Trophoblast cell (in vitro differentiated cells and primary cell): ENCODE results near the gene RPL19.
A peak's percentile ranks its signal among the peaks of the same experiment; 100 is the strongest.

Source experiments
- DNase-seq, 2 donors: peaks; one replicate each; pipeline ENCODE4 v3.0.0-alpha.2; 2016
- H2AFZ ChIP-seq: 2 replicates; pipeline ENCODE4 v1.6.1; 2013; ENCODE audit warnings: low read length, moderate library complexity, mild to moderate bottlenecking; ENCODE audit not compliant: insufficient read depth, poor library complexity
- H2AK5ac ChIP-seq: 2 replicates; pipeline ENCODE4 v1.6.1; 2013; ENCODE audit warnings: mild to moderate bottlenecking, low read length
- H2BK120ac ChIP-seq: 2 replicates; pipeline ENCODE4 v1.6.1; 2013; ENCODE audit warnings: low read length, mild to moderate bottlenecking, moderate library complexity; ENCODE audit not compliant: insufficient read depth, poor library complexity
- H2BK12ac ChIP-seq: 2 replicates; pipeline ENCODE4 v1.6.1; 2013; ENCODE audit warnings: mild to moderate bottlenecking, low read length, moderate library complexity
- H2BK5ac ChIP-seq: 2 replicates; pipeline ENCODE4 v1.6.1; 2013; ENCODE audit warnings: low read length, low read depth, moderate library complexity, mild to moderate bottlenecking; ENCODE audit not compliant: poor library complexity
- H3K14ac ChIP-seq: 2 replicates; pipeline ENCODE4 v1.6.1; 2013; ENCODE audit warnings: mild to moderate bottlenecking, low read length
- H3K18ac ChIP-seq: 2 replicates; pipeline ENCODE4 v1.6.1; 2013; ENCODE audit warnings: mild to moderate bottlenecking, low read length
- H3K23ac ChIP-seq: 2 replicates; pipeline ENCODE4 v1.6.1; 2013; ENCODE audit warnings: low read length
- H3K27ac ChIP-seq: 2 replicates; pipeline ENCODE4 v1.5.1; 2013; ENCODE audit warnings: low read depth, mild to moderate bottlenecking, inconsistent platforms, low read length, moderate library complexity
- H3K27me3 ChIP-seq: 2 replicates; pipeline ENCODE4 v1.6.1; 2013; ENCODE audit warnings: inconsistent platforms, mild to moderate bottlenecking, low read length, moderate library complexity; ENCODE audit not compliant: insufficient read depth
- H3K36me3 ChIP-seq, 2 experiments: 1 replicate in 1 of 2; 2 replicates in 1 of 2; pipeline ENCODE4 v1.6.1; 2013; ENCODE audit warnings: low read length in 2 of 2, mild to moderate bottlenecking in 2 of 2, moderate library complexity in 1 of 2; ENCODE audit not compliant: insufficient read depth in 2 of 2, control insufficient read depth in 1 of 2
- H3K4ac ChIP-seq: 2 replicates; pipeline ENCODE4 v1.6.1; 2013; ENCODE audit warnings: low read depth, mild to moderate bottlenecking, low read length, moderate library complexity
- H3K4me1 ChIP-seq, 2 experiments: 1 replicate in 1 of 2; 2 replicates in 1 of 2; pipeline ENCODE4 v1.6.1; 2013; ENCODE audit warnings: low read length in 2 of 2, mild to moderate bottlenecking in 2 of 2, moderate library complexity in 1 of 2; ENCODE audit not compliant: insufficient read depth in 2 of 2, control insufficient read depth in 1 of 2
- H3K4me2 ChIP-seq: 2 replicates; pipeline ENCODE4 v1.6.1; 2013; ENCODE audit warnings: inconsistent platforms, mild to moderate bottlenecking, low read length, moderate library complexity
- H3K4me3 ChIP-seq: 2 replicates; pipeline ENCODE4 v1.5.1; 2013; ENCODE audit warnings: mild to moderate bottlenecking, low read depth, low read length, inconsistent platforms
- H3K79me1 ChIP-seq: one replicate; pipeline ENCODE4 v1.6.1; 2013; ENCODE audit warnings: low read length
- H3K79me2 ChIP-seq: 2 replicates; pipeline ENCODE4 v1.6.1; 2013; ENCODE audit warnings: low read length, mild to moderate bottlenecking; ENCODE audit not compliant: control insufficient read depth, insufficient read depth, poor library complexity
- H3K9ac ChIP-seq: 2 replicates; pipeline ENCODE4 v1.6.1; 2013; ENCODE audit warnings: mild to moderate bottlenecking, low read length
- H3K9me3 ChIP-seq: 2 replicates; pipeline ENCODE4 v1.6.1; 2013; ENCODE audit warnings: low read depth, mild to moderate bottlenecking, control low read depth, inconsistent platforms, low read length; ENCODE audit not compliant: insufficient read depth
- H4K12ac ChIP-seq: 2 replicates; pipeline ENCODE4 v1.6.1; 2013; ENCODE audit warnings: low read depth, mild to moderate bottlenecking, low read length, moderate library complexity
- H4K8ac ChIP-seq: 2 replicates; pipeline ENCODE4 v1.6.1; 2013; ENCODE audit warnings: low read depth, mild to moderate bottlenecking, low read length, moderate library complexity
- H4K91ac ChIP-seq: one replicate; pipeline ENCODE4 v1.6.1; 2013; ENCODE audit warnings: low read depth, mild to moderate bottlenecking, low read length, moderate library complexity
- WGBS: extraction: QIAGEN DNeasy Blood & Tissue Kit; methylation state at CpG from one replicate; pipeline ENCODE4 v1.1.7; 2013; ENCODE audit warnings: missing lambda C conversion rate; ENCODE audit not compliant: insufficient read length, insufficient coverage; ENCODE audit errors: extremely low coverage; 5-methylcytosine and 5-hydroxymethylcytosine counted together

Gene RPL19

DNA sequence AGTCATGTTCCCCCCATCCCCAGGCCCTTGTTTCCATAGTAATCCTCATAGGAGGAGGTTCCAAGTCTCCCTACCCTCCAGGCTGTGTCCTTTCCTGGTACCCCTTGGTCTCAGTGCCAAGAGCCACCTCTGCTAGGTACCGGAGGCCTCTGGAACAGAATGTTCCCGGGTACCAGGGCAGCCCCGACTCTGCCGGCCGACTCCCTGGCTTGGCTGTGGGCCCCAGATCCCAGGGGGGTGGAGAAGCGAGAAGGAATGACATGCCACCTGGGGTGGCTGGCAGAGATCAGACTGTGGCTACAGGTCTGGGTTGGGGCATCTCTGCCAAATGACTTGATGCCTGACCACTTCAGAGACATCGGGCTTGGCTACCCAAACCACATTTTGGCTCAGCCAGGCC is 22.1 kb downstream of the RPL19 start:
- H3K79me1 ChIP-seq = no peaks in the 10 kb centered on the region
- no peak overlapping the region for H3K27ac ChIP-seq
- no peaks in the 10 kb centered on the region for H3K79me2 ChIP-seq
- no peaks in the 10 kb centered on the region for H3K36me3 ChIP-seq
- peaks cover 39% of the 10 kb centered on the region for H3K27me3 ChIP-seq
- no peak overlapping the region for H2AFZ ChIP-seq
- no peak overlapping the region for H4K12ac ChIP-seq
- H3K14ac ChIP-seq = no peak overlapping the region
- peaks cover 8% of the 10 kb centered on the region for H3K9me3 ChIP-seq
- H2AK5ac ChIP-seq = no peak overlapping the region
- H3K18ac ChIP-seq = no peak overlapping the region
- H3K9ac ChIP-seq = no peak overlapping the region
- no peak overlapping the region for H4K8ac ChIP-seq
- H4K91ac ChIP-seq = no peak overlapping the region
- H2BK5ac ChIP-seq = no peak overlapping the region
- H2BK12ac ChIP-seq = no peak overlapping the region
- DNase-seq = no peak
- peaks cover 6 to 7% of the 10 kb centered on the region in 2 experiments for H3K4me1 ChIP-seq
- no peak overlapping the region for H3K4ac ChIP-seq
- H2BK120ac ChIP-seq = no peak overlapping the region
- no peak overlapping the region for H3K23ac ChIP-seq
- H3K4me2 ChIP-seq = no peak overlapping the region
- WGBS = no CpG with 5 or more reads among the region's 7 CpGs
- no peak overlapping the region for H3K4me3 ChIP-seq

DNA sequence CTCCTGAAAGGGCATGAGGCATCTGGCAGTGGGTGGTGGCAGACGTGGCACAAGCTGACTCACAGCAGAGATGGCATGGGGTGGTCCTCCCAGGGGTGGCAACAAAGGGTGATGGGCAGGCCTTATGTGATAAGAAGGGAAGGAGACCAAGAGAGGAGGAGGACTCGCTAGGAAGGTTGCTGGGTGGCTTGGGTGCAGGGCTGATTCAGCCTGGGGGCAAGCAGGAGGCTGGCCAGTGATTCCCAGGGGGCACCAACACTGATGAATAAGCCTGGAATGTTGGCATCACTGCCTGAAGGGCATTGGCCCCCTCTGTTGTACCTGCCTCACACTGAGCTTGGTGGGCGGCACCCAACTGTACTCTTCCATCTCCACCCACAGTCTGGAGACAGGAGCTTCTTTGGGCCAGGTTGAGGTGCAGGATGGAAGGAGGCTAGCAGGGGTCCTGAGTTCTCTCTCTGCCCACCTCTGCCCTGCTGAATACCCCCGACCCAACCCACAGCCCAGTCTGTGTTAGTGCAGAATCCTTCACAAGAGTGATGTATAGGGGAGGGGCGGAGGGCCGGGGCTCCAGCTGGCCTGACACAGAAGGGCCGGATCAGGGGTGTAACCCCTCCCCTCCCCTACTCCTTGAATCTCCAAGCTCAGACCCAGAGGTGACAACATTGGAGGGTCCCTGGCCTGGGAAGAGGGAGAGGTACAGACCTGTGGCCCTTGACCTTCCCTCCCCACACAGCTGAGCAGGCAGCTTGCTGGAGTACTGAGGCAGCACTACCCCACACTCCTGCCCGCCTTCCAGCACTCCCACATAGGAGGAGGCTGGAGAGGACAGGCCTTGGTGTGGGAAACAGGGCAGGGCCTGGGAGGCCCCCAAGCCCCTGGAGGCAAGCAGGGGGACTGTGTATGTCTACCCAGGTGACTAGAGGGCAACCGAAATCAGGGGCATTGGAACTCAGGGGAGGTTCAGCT is 23.1 kb downstream of the RPL19 start:
- H3K4ac ChIP-seq = no peak overlapping the region
- no peak overlapping the region for H2BK12ac ChIP-seq
- H3K4me1 ChIP-seq = peaks cover 6 to 7% of the 10 kb centered on the region in 2 experiments
- H3K27ac ChIP-seq = no peak overlapping the region
- no peak overlapping the region for H3K18ac ChIP-seq
- no peaks in the 10 kb centered on the region for H3K79me1 ChIP-seq
- peaks cover 5% of the 10 kb centered on the region for H3K9me3 ChIP-seq
- no peak overlapping the region for H3K4me2 ChIP-seq
- no peak overlapping the region for H4K91ac ChIP-seq
- no CpG with 5 or more reads among the region's 9 CpGs for WGBS
- peaks cover 39% of the 10 kb centered on the region for H3K27me3 ChIP-seq
- no peak overlapping the region for H2BK5ac ChIP-seq
- no peak overlapping the region for H3K23ac ChIP-seq
- no peak overlapping the region for H3K9ac ChIP-seq
- H2BK120ac ChIP-seq = no peak overlapping the region
- H3K36me3 ChIP-seq = no peaks in the 10 kb centered on the region
- H3K79me2 ChIP-seq = no peaks in the 10 kb centered on the region
- no peak overlapping the region for H3K4me3 ChIP-seq
- H2AK5ac ChIP-seq = no peak overlapping the region
- H4K8ac ChIP-seq = no peak overlapping the region
- H4K12ac ChIP-seq = no peak overlapping the region
- H3K14ac ChIP-seq = no peak overlapping the region
- no peak for DNase-seq
- H2AFZ ChIP-seq = no peak overlapping the region

DNA sequence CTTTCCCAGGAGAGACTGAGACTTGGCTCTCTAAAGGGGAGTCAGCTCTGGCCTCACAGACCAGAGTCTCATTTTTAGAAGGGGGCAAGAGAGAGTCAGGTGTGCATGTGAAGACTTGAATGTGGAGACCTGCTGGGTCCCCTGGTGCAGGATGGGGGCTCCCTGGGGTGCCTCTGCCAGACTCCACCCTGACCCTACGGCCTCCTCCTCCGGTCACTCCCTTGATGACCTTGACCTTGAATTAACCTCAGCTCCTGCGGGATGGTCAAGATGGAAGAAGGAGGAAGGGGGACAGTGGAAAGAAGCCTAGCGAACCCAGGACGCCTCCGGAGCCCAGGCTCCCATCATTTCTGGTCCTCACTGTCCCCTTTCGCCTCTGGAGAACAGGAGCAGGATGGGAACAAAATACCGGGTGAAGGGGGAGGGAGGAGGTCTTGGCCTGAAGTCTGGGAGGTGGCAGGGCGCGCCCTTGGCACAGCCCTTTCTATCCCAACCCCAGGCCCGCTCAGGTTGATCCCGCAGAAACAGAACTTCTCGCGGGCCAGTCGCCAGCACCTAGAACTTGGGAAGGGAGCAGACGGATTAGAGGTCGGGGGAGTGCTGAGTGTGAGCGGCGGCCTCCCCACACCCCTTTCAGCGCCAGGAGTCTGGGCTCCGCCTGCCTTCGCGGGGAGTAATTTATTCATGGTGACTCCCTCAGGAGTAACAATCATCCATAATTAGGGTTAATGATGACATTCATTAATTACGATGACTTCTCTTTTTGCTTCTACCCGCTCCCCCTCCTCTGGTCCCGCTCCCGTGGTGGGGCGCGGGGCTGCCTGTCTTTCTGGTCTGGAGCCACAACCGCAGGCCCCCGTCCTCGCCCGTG is 24.1 kb downstream of the RPL19 start:
- no peak overlapping the region for H2AFZ ChIP-seq
- H3K4ac ChIP-seq = no peak overlapping the region
- H3K18ac ChIP-seq = no peak overlapping the region
- peak overlapping the region; percentile 45 for H4K12ac ChIP-seq
- no peak overlapping the region for H3K14ac ChIP-seq
- peaks cover 5% of the 10 kb centered on the region for H3K9me3 ChIP-seq
- no peaks in the 10 kb centered on the region for H3K79me1 ChIP-seq
- no peak overlapping the region for H2BK5ac ChIP-seq
- peaks cover 6 to 7% of the 10 kb centered on the region in 2 experiments for H3K4me1 ChIP-seq
- no peak overlapping the region for H2BK120ac ChIP-seq
- no peak overlapping the region for H3K27ac ChIP-seq
- no peak overlapping the region for H3K4me3 ChIP-seq
- WGBS = no CpG with 5 or more reads among the region's 33 CpGs
- H3K27me3 ChIP-seq = peaks cover 39% of the 10 kb centered on the region
- H4K91ac ChIP-seq = no peak overlapping the region
- H3K4me2 ChIP-seq = peak overlapping the region; percentile 15
- H3K9ac ChIP-seq = no peak overlapping the region
- no peaks in the 10 kb centered on the region for H3K36me3 ChIP-seq
- DNase-seq = no peak
- no peak overlapping the region for H2AK5ac ChIP-seq
- no peak overlapping the region for H4K8ac ChIP-seq
- H3K23ac ChIP-seq = no peak overlapping the region
- H2BK12ac ChIP-seq = no peak overlapping the region
- H3K79me2 ChIP-seq = no peaks in the 10 kb centered on the region

DNA sequence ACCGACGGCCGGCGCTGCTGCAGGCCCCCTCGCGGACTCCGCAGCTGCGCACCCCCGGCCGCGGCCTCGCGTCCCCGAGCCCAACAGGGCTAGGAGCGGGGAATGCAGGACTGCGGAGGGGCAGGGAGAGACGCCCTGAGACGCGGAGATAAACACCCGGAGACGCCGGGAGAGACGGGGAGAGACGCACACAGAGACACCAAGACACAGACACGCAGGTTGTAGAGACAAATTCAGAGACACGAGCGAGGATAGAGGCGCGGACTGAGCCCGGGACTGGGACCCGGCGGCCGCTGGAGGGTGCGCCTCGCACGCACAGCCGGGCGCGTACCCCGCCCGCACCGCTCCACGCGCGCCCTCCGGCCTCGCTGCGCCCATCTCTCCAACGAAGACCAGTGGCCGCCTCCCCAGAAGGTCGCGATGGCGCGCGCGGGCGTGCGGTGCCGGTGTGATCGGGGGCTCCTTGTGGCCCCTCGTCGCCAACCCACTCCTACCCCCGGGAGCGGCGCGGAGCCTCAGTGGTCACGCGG is 24.8 kb downstream of the RPL19 start:
- H2AFZ ChIP-seq = no peak overlapping the region
- no peaks in the 10 kb centered on the region for H3K79me2 ChIP-seq
- no peak for DNase-seq

More for the DNA sequence above, 24.8 kb downstream of the RPL19 start:
- H3K79me1 ChIP-seq = no peaks in the 10 kb centered on the region
- no peak overlapping the region for H2BK5ac ChIP-seq
- H3K23ac ChIP-seq = no peak overlapping the region
- peak overlapping the region; percentile 45 for H4K12ac ChIP-seq
- H4K8ac ChIP-seq = no peak overlapping the region
- H3K27me3 ChIP-seq = peaks cover 39% of the 10 kb centered on the region
- H3K4ac ChIP-seq = no peak overlapping the region
- H3K4me2 ChIP-seq = peak overlapping the region; percentile 55
- no peak overlapping the region for H3K27ac ChIP-seq
- H3K9me3 ChIP-seq = peaks cover 5% of the 10 kb centered on the region
- peak overlapping the region; percentile 16 for H3K4me3 ChIP-seq
- no peak overlapping the region for H4K91ac ChIP-seq
- no peak overlapping the region for H2AK5ac ChIP-seq
- no peak overlapping the region for H2BK120ac ChIP-seq
- peaks cover 6 to 9% of the 10 kb centered on the region in 2 experiments for H3K4me1 ChIP-seq
- no peak overlapping the region for H3K9ac ChIP-seq
- no peak overlapping the region for H2BK12ac ChIP-seq
- no peaks in the 10 kb centered on the region for H3K36me3 ChIP-seq
- H3K14ac ChIP-seq = no peak overlapping the region
- H3K18ac ChIP-seq = no peak overlapping the region
- WGBS = no CpG with 5 or more reads among the region's 68 CpGs
